CD8-positive, alpha-beta memory T cell (primary cell): ENCODE results near the gene ANO1. TPM values are rescaled to one million over a fixed set of nuclear protein-coding genes. Genes with fewer than 3 reads are reported as not detected.

Experiments used
- CTCF ChIA-PET: fragments of 350-600 bp; sonication (Branson Sonifier 250); formaldehyde crosslinking; loops from one replicate; lab custom pipeline; 2021; ENCODE audit warnings: antibody characterized with exemption; lab: Charles Lee
- POLR2A ChIA-PET: fragments of 350-600 bp; sonication (Branson Sonifier 250); formaldehyde crosslinking; loops from one replicate; lab custom pipeline; 2021; ENCODE audit warnings: antibody characterized with exemption; lab: Charles Lee
- DNase-seq, 5 donors: peaks; one replicate each; pipeline versions ENCODE4 v3.0.0 to v3.0.0-alpha.2; 2020 to 2022; ENCODE audit warnings: mixed read lengths in 1 of 5
- H3K27ac ChIP-seq: one replicate; pipeline ENCODE4 v1.7.0; 2013; ENCODE audit warnings: low read depth, mild to moderate bottlenecking, low read length, moderate library complexity
- H3K27me3 ChIP-seq: 2 replicates; pipeline ENCODE4 v1.7.0; 2013; ENCODE audit warnings: low read length, mild to moderate bottlenecking; ENCODE audit not compliant: insufficient read depth, poor library complexity, severe bottlenecking
- H3K36me3 ChIP-seq: 2 replicates; pipeline ENCODE4 v1.7.0; 2013; ENCODE audit warnings: mild to moderate bottlenecking, low read length, moderate library complexity; ENCODE audit not compliant: insufficient read depth
- H3K4me1 ChIP-seq: 2 replicates; pipeline ENCODE4 v1.7.0; 2013; ENCODE audit warnings: mild to moderate bottlenecking, low read length, moderate library complexity; ENCODE audit not compliant: insufficient read depth
- H3K4me3 ChIP-seq: 2 replicates; pipeline ENCODE4 v1.7.0; 2013; ENCODE audit warnings: mild to moderate bottlenecking, low read length
- H3K9me3 ChIP-seq: 2 replicates; pipeline ENCODE4 v1.7.0; 2013; ENCODE audit warnings: mild to moderate bottlenecking, low read length
- H3K27ac Mint-ChIP-seq, 8 donors: one replicate each; pipeline ENCODE4 v1.8.0; 2020 to 2021; ENCODE audit warnings: mixed read lengths in 8 of 8, mild to moderate bottlenecking in 6 of 8, inconsistent platforms in 3 of 8, moderate library complexity in 3 of 8
- H3K27me3 Mint-ChIP-seq, 2 donors: one replicate each; pipeline ENCODE4 v1.8.0; 2020 to 2021; ENCODE audit warnings: mixed read lengths in 2 of 2, mild to moderate bottlenecking in 1 of 2, moderate library complexity in 1 of 2
- H3K36me3 Mint-ChIP-seq, 3 donors: one replicate each; pipeline ENCODE4 v1.8.0; 2020 to 2021; ENCODE audit warnings: mixed read lengths in 3 of 3, inconsistent platforms in 1 of 3, mild to moderate bottlenecking in 1 of 3
- H3K4me1 Mint-ChIP-seq, 3 donors: one replicate each; pipeline ENCODE4 v1.8.0; 2020 to 2021; ENCODE audit warnings: mixed read lengths in 3 of 3, inconsistent platforms in 1 of 3, mild to moderate bottlenecking in 1 of 3
- H3K4me3 Mint-ChIP-seq, 7 donors: one replicate each; pipeline ENCODE4 v1.8.0; 2020 to 2021; ENCODE audit warnings: mixed read lengths in 7 of 7, mild to moderate bottlenecking in 6 of 7, moderate library complexity in 4 of 7, inconsistent platforms in 2 of 7
- H3K9me3 Mint-ChIP-seq, 5 donors: one replicate each; pipeline ENCODE4 v1.8.0; 2020 to 2022; ENCODE audit warnings: mixed read lengths in 5 of 5, mild to moderate bottlenecking in 3 of 5, moderate library complexity in 2 of 5, inconsistent platforms in 1 of 5
- polyA plus RNA-seq: library from polyadenylated mRNA; unstranded; fragments of 300-500 nt; fragmentation: Illumina TruSeq; gene quantifications from one replicate; pipeline ENCODE4 v1.2.3, GENCODE V29; 2021
- total RNA-seq, 2 experiments: library from RNA; stranded (reverse); gene quantifications; one replicate each; pipeline ENCODE4 v1.2.3, GENCODE V29; 2021

Gene ANO1
- total and polyA plus RNA-seq, 3 experiments from 2014 or later = not detected

GRCh38 chr11:70099578-70100279, 21.6 kb downstream of the ANO1 start:
- H3K27ac Mint-ChIP-seq = no peak overlapping the region
- peaks cover 8 to 13% of the 10 kb centered on the region in 2 donors for H3K27me3 Mint-ChIP-seq
- H3K9me3 Mint-ChIP-seq = no peaks in the 10 kb centered on the region
- H3K4me3 ChIP-seq = no peak overlapping the region
- POLR2A ChIA-PET = no interaction called here
- no peaks in the 10 kb centered on the region for H3K4me1 Mint-ChIP-seq
- no peaks in the 10 kb centered on the region for H3K27me3 ChIP-seq
- no peaks in the 10 kb centered on the region for H3K36me3 ChIP-seq
- no peak overlapping the region for H3K4me3 Mint-ChIP-seq
- no peak overlapping the region for H3K27ac ChIP-seq
- CTCF ChIA-PET = no interaction called here
- DNase-seq = no peak
- no peaks in the 10 kb centered on the region for H3K9me3 ChIP-seq
- no peaks in the 10 kb centered on the region for H3K36me3 Mint-ChIP-seq
- H3K4me1 ChIP-seq = no peaks in the 10 kb centered on the region

GRCh38 chr11:70100280-70100603, 22.1 kb downstream of the ANO1 start:
- H3K36me3 Mint-ChIP-seq = no peaks in the 10 kb centered on the region
- Histone ChIP-seq H3K4me1 (no peaks in the 10 kb centered on the region), H3K36me3 (no peaks in the 10 kb centered on the region), H3K27ac (no peak overlapping the region), H3K27me3 (no peaks in the 10 kb centered on the region), H3K9me3 (no peaks in the 10 kb centered on the region), H3K4me3 (no peak overlapping the region)
- ChIA-PET CTCF (no interaction called here), POLR2A (no interaction called here)
- no peak for DNase-seq
- peaks cover 7 to 13% of the 10 kb centered on the region in 2 donors for H3K27me3 Mint-ChIP-seq
- H3K4me3 Mint-ChIP-seq = no peak overlapping the region
- H3K9me3 Mint-ChIP-seq = no peaks in the 10 kb centered on the region
- H3K27ac Mint-ChIP-seq = no peak overlapping the region
- H3K4me1 Mint-ChIP-seq = no peaks in the 10 kb centered on the region

DNA sequence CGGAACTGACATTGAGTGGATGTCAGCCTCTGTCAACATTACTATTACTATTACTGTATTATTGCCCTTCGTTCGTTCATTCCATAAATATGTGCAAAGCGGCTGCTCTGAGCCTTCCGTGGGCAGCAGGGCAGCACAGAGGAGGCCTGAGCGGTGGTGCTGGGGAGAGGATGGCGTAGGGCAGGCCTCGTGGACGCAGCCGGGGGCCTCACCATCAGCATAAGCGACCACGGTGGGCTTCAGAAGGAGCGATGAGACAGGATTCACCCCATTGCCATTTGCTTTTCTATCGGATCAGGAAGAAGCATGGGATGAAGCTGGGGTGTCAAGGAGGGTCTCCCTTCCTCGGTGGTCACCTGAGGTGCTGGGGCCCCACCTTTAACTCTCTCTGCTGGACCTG, 22.7 kb downstream of the ANO1 start:
- Histone ChIP-seq H3K4me3 (no peak overlapping the region), H3K9me3 (no peaks in the 10 kb centered on the region), H3K27ac (no peak overlapping the region), H3K36me3 (no peaks in the 10 kb centered on the region), H3K27me3 (no peaks in the 10 kb centered on the region), H3K4me1 (no peaks in the 10 kb centered on the region)
- Mint-ChIP-seq H3K27ac (no peak overlapping the region), H3K36me3 (no peaks in the 10 kb centered on the region), H3K4me3 (no peak overlapping the region), H3K4me1 (no peaks in the 10 kb centered on the region), H3K9me3 (no peaks in the 10 kb centered on the region), H3K27me3 (peaks cover 7 to 13% of the 10 kb centered on the region in 2 donors)
- ChIA-PET POLR2A (no interaction called here), CTCF (no interaction called here)
- DNase-seq = no peak

DNA sequence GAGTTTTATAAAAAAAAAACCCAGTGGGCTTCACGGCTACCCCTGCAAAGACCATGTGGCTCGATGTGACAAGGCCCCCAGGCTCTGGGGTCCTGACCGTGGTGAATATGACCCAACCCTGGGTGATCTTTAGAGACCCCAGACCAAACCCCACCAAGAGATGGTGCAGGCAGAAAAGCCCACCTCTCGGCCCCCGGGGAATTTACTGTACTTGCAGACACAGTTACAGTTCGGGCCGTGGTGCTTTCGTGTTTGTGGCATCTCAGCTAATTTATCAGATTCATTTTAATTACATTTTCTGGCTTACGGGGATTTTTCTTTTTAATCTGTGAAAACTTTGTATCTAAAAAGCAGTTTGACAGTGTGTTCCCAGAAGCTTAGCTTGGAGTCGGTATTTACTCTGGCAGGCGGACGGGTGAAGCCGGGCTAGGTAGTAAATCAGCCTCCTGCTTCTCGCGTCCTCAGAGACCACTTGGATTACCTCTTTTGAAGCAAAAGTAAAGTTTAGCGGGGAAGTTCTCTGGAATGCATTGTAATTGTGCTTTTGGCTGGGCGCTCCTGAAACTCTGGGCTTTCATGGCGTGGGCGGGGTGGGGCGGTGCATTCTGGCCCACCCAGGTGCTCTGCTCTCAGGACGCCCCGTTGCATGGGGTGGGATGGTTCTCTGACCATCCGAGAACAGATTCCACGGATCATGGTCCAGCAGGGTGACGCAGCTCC, 25.3 kb downstream of the ANO1 start:
- Histone ChIP-seq H3K27me3 (no peaks in the 10 kb centered on the region), H3K27ac (no peak overlapping the region), H3K9me3 (no peaks in the 10 kb centered on the region), H3K36me3 (no peaks in the 10 kb centered on the region), H3K4me3 (no peak overlapping the region), H3K4me1 (no peaks in the 10 kb centered on the region)
- Mint-ChIP-seq H3K4me1 (no peaks in the 10 kb centered on the region), H3K36me3 (no peaks in the 10 kb centered on the region), H3K4me3 (no peak overlapping the region), H3K9me3 (no peaks in the 10 kb centered on the region), H3K27me3 (peaks cover 6 to 19% of the 10 kb centered on the region in 2 donors), H3K27ac (no peak overlapping the region)
- DNase-seq = no peak
- POLR2A ChIA-PET = no interaction called here
- CTCF ChIA-PET = no interaction called here

DNA sequence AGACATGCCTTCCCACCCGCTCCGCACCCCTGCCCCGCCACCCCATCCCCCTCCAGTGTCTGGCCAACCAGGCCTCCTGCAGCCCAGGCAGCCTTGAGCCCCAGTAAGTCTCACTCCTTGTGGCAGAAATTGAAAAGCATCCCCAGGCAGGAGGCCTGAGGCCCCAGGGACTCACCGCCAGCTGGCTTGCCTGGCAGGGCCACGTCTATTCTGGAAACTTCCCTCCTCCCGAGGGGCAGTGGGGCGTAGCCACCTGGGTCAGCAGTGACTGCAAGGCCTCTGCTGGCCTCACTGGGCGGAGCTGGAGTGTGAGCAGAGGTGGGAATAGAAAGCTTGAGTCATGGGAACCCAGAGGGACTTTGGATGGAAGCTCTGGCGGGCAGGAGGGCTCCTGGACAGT, 26.3 kb downstream of the ANO1 start:
- H3K4me3 ChIP-seq = no peak overlapping the region
- Mint-ChIP-seq H3K27ac (no peak overlapping the region), H3K9me3 (no peaks in the 10 kb centered on the region), H3K4me3 (peak overlapping the region in 1 of 7 donors; percentile 46), H3K4me1 (no peaks in the 10 kb centered on the region), H3K36me3 (no peaks in the 10 kb centered on the region), H3K27me3 (peaks cover 7 to 19% of the 10 kb centered on the region in 2 donors)
- no peaks in the 10 kb centered on the region for H3K27me3 ChIP-seq
- H3K9me3 ChIP-seq = no peaks in the 10 kb centered on the region
- H3K4me1 ChIP-seq = no peaks in the 10 kb centered on the region
- no peaks in the 10 kb centered on the region for H3K36me3 ChIP-seq
- no peak overlapping the region for H3K27ac ChIP-seq
- POLR2A ChIA-PET = no interaction called here
- no peak for DNase-seq
- CTCF ChIA-PET = no interaction called here

DNA sequence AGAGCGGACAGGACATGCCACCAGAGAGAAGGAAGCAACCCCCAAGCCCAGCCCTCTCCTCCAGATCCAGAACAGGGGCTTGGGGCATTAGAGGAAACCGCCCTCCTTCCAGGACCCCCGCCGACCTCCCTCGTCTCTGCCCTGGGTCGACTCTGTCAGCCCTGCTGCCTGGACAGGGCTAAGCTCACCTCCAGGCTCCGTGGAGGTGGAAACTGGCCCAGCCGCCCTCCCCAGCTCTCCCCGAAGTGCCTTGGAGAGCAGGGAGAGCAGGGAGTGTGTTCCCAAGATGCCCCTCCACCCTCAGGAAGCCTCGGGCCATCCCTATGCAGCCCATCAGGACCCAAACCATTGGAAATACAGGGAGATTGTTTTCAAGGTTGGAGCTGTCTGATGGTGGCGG, 26.8 kb downstream of the ANO1 start:
- no peaks in the 10 kb centered on the region for H3K36me3 Mint-ChIP-seq
- Histone ChIP-seq H3K27me3 (no peaks in the 10 kb centered on the region), H3K4me1 (no peaks in the 10 kb centered on the region), H3K9me3 (no peaks in the 10 kb centered on the region), H3K4me3 (no peak overlapping the region), H3K36me3 (no peaks in the 10 kb centered on the region), H3K27ac (no peak overlapping the region)
- ChIA-PET POLR2A (no interaction called here), CTCF (no interaction called here)
- no peaks in the 10 kb centered on the region for H3K9me3 Mint-ChIP-seq
- no peak for DNase-seq
- H3K27ac Mint-ChIP-seq = no peak overlapping the region
- peaks cover 7 to 19% of the 10 kb centered on the region in 2 donors for H3K27me3 Mint-ChIP-seq
- H3K4me1 Mint-ChIP-seq = no peaks in the 10 kb centered on the region
- no peak overlapping the region for H3K4me3 Mint-ChIP-seq

- H3K36me3 Mint-ChIP-seq = no peaks in the 10 kb centered on the region
- Histone ChIP-seq H3K27me3 (no peaks in the 10 kb centered on the region), H3K36me3 (no peaks in the 10 kb centered on the region), H3K4me1 (no peaks in the 10 kb centered on the region), H3K4me3 (no peak overlapping the region), H3K27ac (no peak overlapping the region), H3K9me3 (no peaks in the 10 kb centered on the region)
- no peak overlapping the region for H3K4me3 Mint-ChIP-seq
- POLR2A ChIA-PET = no interaction called here
- H3K4me1 Mint-ChIP-seq = no peaks in the 10 kb centered on the region
- DNase-seq = no peak
- no peaks in the 10 kb centered on the region for H3K9me3 Mint-ChIP-seq
- no peak overlapping the region for H3K27ac Mint-ChIP-seq
- peaks cover 5 to 20% of the 10 kb centered on the region in 2 donors for H3K27me3 Mint-ChIP-seq
- CTCF ChIA-PET = no interaction called here
These were observed 27.2 kb downstream of the ANO1 start for GRCh38 chr11:70105369-70105754.

DNA sequence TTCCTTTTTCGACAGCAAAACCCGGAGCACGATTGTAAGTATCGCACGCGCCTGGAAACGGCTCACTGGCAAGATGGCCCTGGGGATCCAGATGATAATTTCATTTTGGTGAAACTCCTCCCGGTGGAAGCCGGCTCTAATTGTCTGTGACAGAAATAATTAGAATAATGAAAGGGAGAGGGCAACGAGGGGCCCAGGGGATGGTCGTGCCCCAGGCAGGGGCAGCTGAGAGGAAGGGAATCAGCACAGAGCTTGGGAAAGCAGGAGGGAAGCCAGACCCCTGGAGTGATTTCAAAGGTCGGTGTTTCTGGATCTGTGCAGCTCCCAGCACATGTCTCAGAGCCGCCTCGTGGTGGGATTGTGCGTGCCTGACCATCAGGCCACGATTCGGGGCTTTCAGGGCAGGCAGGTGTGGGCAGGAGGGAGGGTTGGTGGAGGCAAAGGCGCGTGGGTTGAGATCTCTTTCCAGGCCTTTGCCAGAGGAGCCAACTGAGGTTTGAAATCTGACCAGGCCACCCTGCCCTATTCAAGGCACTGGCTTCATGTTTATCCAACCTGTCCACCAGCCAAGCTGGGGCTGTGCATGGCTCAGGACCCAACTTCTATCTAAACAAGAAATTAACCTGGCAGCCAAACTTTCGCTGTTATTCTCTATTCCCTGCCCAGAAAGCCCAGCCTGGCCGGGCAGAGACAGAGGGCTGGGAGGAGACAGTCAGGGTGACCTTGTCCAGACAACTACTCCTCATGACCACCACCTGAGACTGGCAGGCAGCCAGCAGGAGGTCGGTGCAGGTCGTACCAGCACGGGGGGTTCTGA, 27.8 kb downstream of the ANO1 start:
- Histone ChIP-seq H3K4me3 (no peak overlapping the region), H3K4me1 (no peaks in the 10 kb centered on the region), H3K27ac (no peak overlapping the region), H3K36me3 (no peaks in the 10 kb centered on the region), H3K9me3 (no peaks in the 10 kb centered on the region), H3K27me3 (no peaks in the 10 kb centered on the region)
- Mint-ChIP-seq H3K4me3 (no peak overlapping the region), H3K9me3 (no peaks in the 10 kb centered on the region), H3K36me3 (no peaks in the 10 kb centered on the region), H3K27ac (no peak overlapping the region), H3K4me1 (no peaks in the 10 kb centered on the region), H3K27me3 (peaks cover 9 to 24% of the 10 kb centered on the region in 2 donors)
- no peak for DNase-seq
- ChIA-PET CTCF (no interaction called here), POLR2A (no interaction called here)
